Heart right ventricle (tissue), 16 donors: ENCODE data around the gene SLIT1. TPM values are rescaled to one million over a fixed set of nuclear protein-coding genes. Genes with fewer than 3 reads are reported as not detected.

Experiments
- ATAC-seq, 8 donors: fragments of 200-7000 bp; cut with Tn5 transposase; one replicate each; pipeline ENCODE4 v1.9.1; 2020; ENCODE audit warnings: mild to moderate bottlenecking in 8 of 8, moderate library complexity in 8 of 8, moderate number of reproducible peaks in 1 of 8
- DNase-seq, 2 donors: peaks; one replicate each; pipeline ENCODE4 v3.0.0-alpha.2; 2020
- H3K27ac ChIP-seq, 10 donors: fragments of 200-600 bp; sonication (generic) in 2 of 10; one replicate each; pipeline versions ENCODE4 v1.5.0 to v1.8.0; 2020 to 2022; ENCODE audit warnings: mild to moderate bottlenecking in 3 of 10
- H3K27me3 ChIP-seq, 7 donors: fragments of 200-600 bp; one replicate each; pipeline ENCODE4 v1.8.0; 2021 to 2022; ENCODE audit warnings: mild to moderate bottlenecking in 2 of 7
- H3K36me3 ChIP-seq, 9 donors: fragments of 200-600 bp; sonication (generic) in 1 of 9; one replicate each; pipeline versions ENCODE4 v1.5.0 to v1.8.0; 2020 to 2022; ENCODE audit warnings: mild to moderate bottlenecking in 2 of 9
- H3K4me1 ChIP-seq, 9 donors: fragments of 200-600 bp; sonication (generic) in 1 of 9; one replicate each; pipeline versions ENCODE4 v1.5.0 to v1.8.0; 2020 to 2022; ENCODE audit warnings: mild to moderate bottlenecking in 4 of 9
- H3K4me3 ChIP-seq, 10 donors: fragments of 200-600 bp; sonication (generic) in 2 of 10; one replicate each; pipeline versions ENCODE4 v1.5.0 to v1.8.0; 2020 to 2022; ENCODE audit warnings: mild to moderate bottlenecking in 7 of 10, moderate library complexity in 2 of 10
- H3K9me3 ChIP-seq, 11 donors: fragments of 200-600 bp in 10 of 11; sonication (generic) in 2 of 11; one replicate each; pipeline versions ENCODE4 v1.5.0 to v1.8.0; 2013 to 2022; ENCODE audit warnings: mild to moderate bottlenecking in 2 of 11, control low read depth in 1 of 11, moderate library complexity in 1 of 11
- CTCF ChIP-seq, 9 donors: fragments of 200-600 bp; sonication (generic) in 2 of 9; IDR thresholded peaks; one replicate each; pipeline versions ENCODE4 v1.5.0 to v1.8.0; 2021 to 2022; ENCODE audit warnings: antibody characterized with exemption in 9 of 9, mild to moderate bottlenecking in 5 of 9, moderate library complexity in 1 of 9
- WGBS, 2 donors: extraction: QIAGEN DNeasy Blood & Tissue Kit; methylation state at CpG; one replicate each; pipeline ENCODE4 v1.1.7; 2013; ENCODE audit warnings: inconsistent platforms in 1 of 2; 5-methylcytosine and 5-hydroxymethylcytosine counted together
- intact Hi-C, 10 donors: fragments of 100-400 bp; cut with DNase I; formaldehyde crosslinking; loops; one replicate each; pipeline versions ENCODE4 v1.11.1 to v1.14.2; 2022
- polyA plus RNA-seq, 2 donors: library from polyadenylated mRNA; stranded (reverse); fragments of 200-250 nt; gene quantifications; one replicate each; pipeline ENCODE4 v1.2.3, GENCODE V29; 2013
- total RNA-seq, 10 donors: library from RNA; stranded (reverse); fragmentation: NEBNext Ultra II Directional in 3 of 10; extraction: Animal tissue kit (Norgen Biotek cat#: 25700) in 3 of 10; gene quantifications; one replicate each; pipeline versions ENCODE4 v1.2.1 to v1.2.4, GENCODE V29; 2021 to 2023
- donor health status: Arrhythmogenic right ventricular cardiomyopathy.
- donor health status: ischemic (EF 13 %, LVEDD 7.1; RV severe dilation, severe dysfunction).
- donor health status: healthy with polysubstance abuse.
- donor health status: DM: no; HTN: yes; CAD: no.
- donor health status: DM: no; HTN: no; CAD: no.
- donor health status: ischemic (EF 25% LVEDD 6.9; RV normal size, moderate dysfunction).
- donor health status: ischemic (EF 25% LVEDD 5.7; RV mildly dilated, moderate dysfunction).
- donor health status: healthy.
- donor health status: DM: yes; HTN: yes; CAD: no.
- donor health status: Ischemic cardiomyopathy.
- donor health status: ischemic (EF 35%, LVEDD 5.7; RV mildly dilated, moderate dysfunction).
- donor health status: nonischemic (EF 11% LVEDD 7.7; RV severe dilation, severe dysfunction).
- donor health status: DM: yes; HTN: yes; CAD: no.
- donor health status: PGD.
- donor health status: ischemic (EF 29% LVEDD 5.4; RV normal size, mild dysfunction).
- donor health status: nonischemic (EF 23%, LVEDD 6.1; RV moderate dilation, normal function).

SLIT1 gene
- total and polyA plus RNA-seq, 12 donors: 0.04 to 0.31 (median 0.13) TPM; not detected in 1

GRCh38 chr10:97032624-97033023, 153.1 kb downstream of the SLIT1 start:
- Histone ChIP-seq H3K36me3 (no peaks in the 10 kb centered on the region), H3K4me1 (peaks cover under 1 to 6% (median 2%) of the 10 kb centered on the region in 9 donors), H3K27me3 (no peaks in the 10 kb centered on the region), H3K4me3 (no peak overlapping the region), H3K9me3 (no peaks in the 10 kb centered on the region), H3K27ac (no peak overlapping the region)
- 54 to 59% methylated on average over 7 of the region's 7 CpGs for WGBS, 2 donors
- intact Hi-C loops: no loop called here
- DNase-seq: no peak
- TF ChIP-seq CTCF (IDR thresholded peaks at IDR 0.05): no peak
- ATAC-seq: no peak

GRCh38 chr10:97031459-97031858, 154.3 kb downstream of the SLIT1 start:
- 83 to 87% methylated on average over 11 of the region's 11 CpGs for WGBS, 2 donors
- Histone ChIP-seq H3K27ac (no peak overlapping the region), H3K4me1 (no peaks in the 10 kb centered on the region), H3K9me3 (no peaks in the 10 kb centered on the region), H3K4me3 (no peak overlapping the region), H3K36me3 (no peaks in the 10 kb centered on the region), H3K27me3 (no peaks in the 10 kb centered on the region)
- TF ChIP-seq CTCF (IDR thresholded peaks at IDR 0.05): no peak
- ATAC-seq: no peak
- intact Hi-C loops: no loop called here
- no peak for DNase-seq

GRCh38 chr10:97030894-97031293, 154.9 kb downstream of the SLIT1 start:
- 69 to 70% methylated on average over 6 of the region's 6 CpGs for WGBS, 2 donors
- DNase-seq (no peak), ATAC-seq (no peak)
- no peaks in the 10 kb centered on the region for H3K4me1 ChIP-seq
- no peaks in the 10 kb centered on the region for H3K36me3 ChIP-seq
- H3K27me3 ChIP-seq: no peaks in the 10 kb centered on the region
- H3K27ac ChIP-seq: no peak overlapping the region
- no peaks in the 10 kb centered on the region for H3K9me3 ChIP-seq
- TF ChIP-seq CTCF (IDR thresholded peaks at IDR 0.05): no peak
- H3K4me3 ChIP-seq: no peak overlapping the region
- intact Hi-C loops: no loop called here

GRCh38 chr10:97029271-97029670, 156.5 kb downstream of the SLIT1 start:
- DNase-seq: no peak
- Histone ChIP-seq H3K27me3 (no peaks in the 10 kb centered on the region), H3K4me3 (no peak overlapping the region), H3K36me3 (no peaks in the 10 kb centered on the region), H3K4me1 (peaks cover 0 to 15% (median 7%) of the 10 kb centered on the region in 9 donors), H3K9me3 (no peaks in the 10 kb centered on the region), H3K27ac (no peak overlapping the region)
- intact Hi-C loops: loop anchor here in 7 of 10 donors (5.0 to 10.0 kb wide), 7 partner anchors 114 to 654 kb away; partner anchors contain the start of gene LCOR (in 2 of the 7)
- TF ChIP-seq CTCF (IDR thresholded peaks at IDR 0.05): no peak
- ATAC-seq: no peak
- 76 to 77% methylated on average over 3 of the region's 3 CpGs for WGBS, 2 donors
